Measurements from ENCODE around the gene KDM4C.

DNA sequence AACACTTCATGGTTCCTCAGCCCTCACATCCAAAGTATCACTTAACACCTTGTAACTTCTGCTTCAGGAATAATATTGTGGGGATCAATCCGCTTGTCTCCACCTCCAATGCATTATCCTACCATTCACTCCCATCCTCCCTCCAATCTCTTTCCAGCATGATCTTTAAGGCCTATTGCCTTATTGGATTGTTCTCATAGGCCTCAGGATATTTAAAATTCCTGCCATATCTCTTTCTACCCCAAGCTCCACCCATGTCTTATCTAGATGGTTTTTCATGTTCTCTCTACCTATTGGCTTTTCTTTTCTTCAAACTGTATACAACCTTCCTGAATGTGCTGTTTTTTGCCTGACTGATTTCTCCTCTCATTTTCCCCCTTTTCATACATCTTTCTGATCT is 7.2 kb downstream of the KDM4C start:
- TF ChIP-seq TEAD4 (IDR thresholded peaks at IDR 0.05) (no peak), YY1 (IDR thresholded peaks at IDR 0.05; ENCODE audit: low read depth) (no peak), TAF1 (IDR thresholded peaks at IDR 0.05; ENCODE audit: low read depth) (no peak), EP300 (IDR thresholded peaks at IDR 0.05; ENCODE audit: borderline replicate concordance) (no peak)
- TF ChIP-seq, protein P1, sequence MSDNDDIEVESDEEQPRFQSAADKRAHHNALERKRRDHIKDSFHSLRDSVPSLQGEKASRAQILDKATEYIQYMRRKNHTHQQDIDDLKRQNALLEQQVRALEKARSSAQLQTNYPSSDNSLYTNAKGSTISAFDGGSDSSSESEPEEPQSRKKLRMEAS (IDR thresholded peaks at IDR 0.05), result no peak
- TF ChIP-seq, protein P2, sequence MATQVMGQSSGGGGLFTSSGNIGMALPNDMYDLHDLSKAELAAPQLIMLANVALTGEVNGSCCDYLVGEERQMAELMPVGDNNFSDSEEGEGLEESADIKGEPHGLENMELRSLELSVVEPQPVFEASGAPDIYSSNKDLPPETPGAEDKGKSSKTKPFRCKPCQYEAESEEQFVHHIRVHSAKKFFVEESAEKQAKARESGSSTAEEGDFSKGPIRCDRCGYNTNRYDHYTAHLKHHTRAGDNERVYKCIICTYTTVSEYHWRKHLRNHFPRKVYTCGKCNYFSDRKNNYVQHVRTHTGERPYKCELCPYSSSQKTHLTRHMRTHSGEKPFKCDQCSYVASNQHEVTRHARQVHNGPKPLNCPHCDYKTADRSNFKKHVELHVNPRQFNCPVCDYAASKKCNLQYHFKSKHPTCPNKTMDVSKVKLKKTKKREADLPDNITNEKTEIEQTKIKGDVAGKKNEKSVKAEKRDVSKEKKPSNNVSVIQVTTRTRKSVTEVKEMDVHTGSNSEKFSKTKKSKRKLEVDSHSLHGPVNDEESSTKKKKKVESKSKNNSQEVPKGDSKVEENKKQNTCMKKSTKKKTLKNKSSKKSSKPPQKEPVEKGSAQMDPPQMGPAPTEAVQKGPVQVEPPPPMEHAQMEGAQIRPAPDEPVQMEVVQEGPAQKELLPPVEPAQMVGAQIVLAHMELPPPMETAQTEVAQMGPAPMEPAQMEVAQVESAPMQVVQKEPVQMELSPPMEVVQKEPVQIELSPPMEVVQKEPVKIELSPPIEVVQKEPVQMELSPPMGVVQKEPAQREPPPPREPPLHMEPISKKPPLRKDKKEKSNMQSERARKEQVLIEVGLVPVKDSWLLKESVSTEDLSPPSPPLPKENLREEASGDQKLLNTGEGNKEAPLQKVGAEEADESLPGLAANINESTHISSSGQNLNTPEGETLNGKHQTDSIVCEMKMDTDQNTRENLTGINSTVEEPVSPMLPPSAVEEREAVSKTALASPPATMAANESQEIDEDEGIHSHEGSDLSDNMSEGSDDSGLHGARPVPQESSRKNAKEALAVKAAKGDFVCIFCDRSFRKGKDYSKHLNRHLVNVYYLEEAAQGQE (IDR thresholded peaks at IDR 0.05; ENCODE audit: low read depth), result no peak
